OCI-LY7 (cell line): ENCODE data around the gene GIPC2.
"Not testable (repeated sequence)": the region's sequence is repeated elsewhere in the genome, so short reads cannot be mapped to it uniquely, and the experiment has no call there.

ENCODE experiments used
- CTCF ChIP-seq: fragments of 200-600 bp; sonication (generic); conservative IDR thresholded peaks from 2 replicates; pipeline ENCODE4 v1.5.1; 2014; ENCODE audit warnings: mild to moderate bottlenecking, antibody characterized with exemption, low read length, moderate library complexity, mixed read lengths
- EZH2phosphoT487 ChIP-seq: fragments of 200-600 bp; sonication (generic); IDR thresholded peaks from 2 replicates; pipeline ENCODE4 v1.6.1; 2018; ENCODE audit warnings: low read depth, borderline replicate concordance, mild to moderate bottlenecking, mixed run types, antibody characterized with exemption, low read length, moderate library complexity, mixed read lengths

DNA sequence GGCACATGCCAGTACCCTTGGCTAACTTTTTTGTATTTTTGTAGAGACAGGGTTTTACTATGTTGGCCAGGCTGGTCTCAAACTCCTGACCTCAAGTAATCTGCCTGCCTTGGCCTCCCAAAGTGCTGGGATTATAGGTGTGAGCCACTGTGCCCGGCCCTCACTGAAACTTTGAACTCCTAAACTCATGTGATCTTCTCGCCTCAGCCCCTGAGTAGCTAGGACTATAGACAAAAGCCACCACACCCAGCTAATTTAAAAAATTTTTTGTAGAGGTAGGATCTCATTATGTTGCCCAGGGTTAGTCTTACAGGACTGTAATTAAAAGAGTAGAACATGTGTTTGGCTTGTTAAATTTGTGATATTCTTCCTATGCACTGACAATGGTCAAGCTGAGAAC is 19.1 kb downstream of the GIPC2 start:
- not testable (repeated sequence) for TF ChIP-seq CTCF, EZH2phosphoT487
